ENCODE results near the gene ZCCHC4.

The ZCCHC4 gene

GRCh38 chr4:25378437-25378743, 65.8 kb downstream of the ZCCHC4 start:
- DNase-seq, result no peak

- DNase-seq, result no peak
These were observed 67.0 kb downstream of the ZCCHC4 start for GRCh38 chr4:25379591-25379990.

- no peak for DNase-seq
These were observed 71.1 kb downstream of the ZCCHC4 start for GRCh38 chr4:25383647-25384046.

GRCh38 chr4:25386926-25387325, 74.4 kb downstream of the ZCCHC4 start:
- DNase-seq, result no peak

GRCh38 chr4:25397305-25397704, 84.7 kb downstream of the ZCCHC4 start:
- no peak for DNase-seq

GRCh38 chr4:25399510-25399909, 86.9 kb downstream of the ZCCHC4 start:
- DNase-seq, result no peak

GRCh38 chr4:25401066-25401465, 88.5 kb downstream of the ZCCHC4 start:
- DNase-seq, result no peak

- no peak for DNase-seq
These were observed 89.9 kb downstream of the ZCCHC4 start for GRCh38 chr4:25402521-25402920.

- no peak for DNase-seq
These were observed 91.1 kb downstream of the ZCCHC4 start for GRCh38 chr4:25403699-25404098.

GRCh38 chr4:25405453-25405852, 92.9 kb downstream of the ZCCHC4 start:
- no peak for DNase-seq

GRCh38 chr4:25406081-25406692, 93.6 kb downstream of the ZCCHC4 start:
- DNase-seq, result no peak

GRCh38 chr4:25410820-25411529, 98.4 kb downstream of the ZCCHC4 start:
- no peak for DNase-seq

GRCh38 chr4:25413261-25413660, 100.7 kb downstream of the ZCCHC4 start:
- no peak for DNase-seq

GRCh38 chr4:25417014-25417413, 104.4 kb downstream of the ZCCHC4 start:
- DNase-seq, result no peak
